ENCODE data around the gene DCAF12.

GRCh38 chr9:34125681-34126206, 754 bp downstream of the DCAF12 start:
- no peak for TF ChIP-seq CTCF (IDR thresholded peaks at IDR 0.05)
- TF ChIP-seq REST (IDR thresholded peaks at IDR 0.05; ENCODE audit: insufficient read depth in 1 of 2, low read depth in 2 of 2, low read length in 1 of 2), result no peak
- TF ChIP-seq POLR2AphosphoS5 (IDR thresholded peaks at IDR 0.05; ENCODE audit: low read depth, low read length), result no peak
- no peak for TF ChIP-seq SIN3A (IDR thresholded peaks at IDR 0.05; ENCODE audit: borderline replicate concordance, insufficient read depth, low read depth, low read length)
- no peak for TF ChIP-seq TCF7L2 (IDR thresholded peaks at IDR 0.05; ENCODE audit: low read depth, low read length)

Measured in Panc1 (cell line).